Measurements from ENCODE around the gene NIFK. TPM values are rescaled to one million over a fixed set of nuclear protein-coding genes. Genes with fewer than 3 reads are reported as not detected.

NIFK gene
- total and polyA plus RNA-seq, 2 experiments from 2014 or later: 53.6 to 54.6 TPM

DNA sequence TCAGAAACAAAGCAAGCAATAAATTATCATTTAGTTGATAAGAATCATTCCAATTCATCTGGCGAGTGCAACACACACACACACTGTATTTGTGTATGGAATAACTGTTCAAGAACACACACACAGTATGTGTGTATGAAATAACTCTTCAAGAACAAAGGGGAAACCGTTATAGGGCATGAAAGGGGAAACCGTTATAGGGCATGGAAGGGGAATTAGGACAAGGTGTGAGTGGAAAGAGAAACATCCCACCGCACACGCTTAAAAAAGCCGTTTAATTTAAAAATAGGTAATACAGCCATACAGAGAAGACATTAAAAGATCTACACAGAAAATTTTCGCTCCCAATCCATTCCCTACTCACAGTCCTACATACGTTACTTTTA is 18.2 kb upstream of the NIFK start:
- H3K4me1 ChIP-seq (ENCODE audit: insufficient read depth): peaks cover 7% of the 10 kb centered on the region
- H3K4me2 ChIP-seq: peak overlapping the region; percentile 81
- H3K79me2 ChIP-seq: peaks cover 35% of the 10 kb centered on the region
- H3K27ac ChIP-seq: no peak overlapping the region
- H3K4me3 ChIP-seq: peak overlapping the region; percentile 56
- H3K36me3 ChIP-seq (replicated peaks; ENCODE audit: insufficient read depth, low read depth): no peaks in the 10 kb centered on the region
- H3K9me3 ChIP-seq (ENCODE audit: low read depth): no peaks in the 10 kb centered on the region
- DNase-seq (ENCODE audit: low spot score): no peak
- H3K9me2 ChIP-seq (replicated peaks; ENCODE audit: insufficient read depth): no peaks in the 10 kb centered on the region
- 11% methylated on average over 8 of the region's 8 CpGs for WGBS (ENCODE audit: low lambda C conversion rate, missing lambda C conversion rate)
- peak overlapping the region; percentile 79 for H2AFZ ChIP-seq
- no peaks in the 10 kb centered on the region for H4K20me1 ChIP-seq (ENCODE audit: insufficient read depth, poor library complexity, severe bottlenecking)
- TF ChIP-seq, protein P1, sequence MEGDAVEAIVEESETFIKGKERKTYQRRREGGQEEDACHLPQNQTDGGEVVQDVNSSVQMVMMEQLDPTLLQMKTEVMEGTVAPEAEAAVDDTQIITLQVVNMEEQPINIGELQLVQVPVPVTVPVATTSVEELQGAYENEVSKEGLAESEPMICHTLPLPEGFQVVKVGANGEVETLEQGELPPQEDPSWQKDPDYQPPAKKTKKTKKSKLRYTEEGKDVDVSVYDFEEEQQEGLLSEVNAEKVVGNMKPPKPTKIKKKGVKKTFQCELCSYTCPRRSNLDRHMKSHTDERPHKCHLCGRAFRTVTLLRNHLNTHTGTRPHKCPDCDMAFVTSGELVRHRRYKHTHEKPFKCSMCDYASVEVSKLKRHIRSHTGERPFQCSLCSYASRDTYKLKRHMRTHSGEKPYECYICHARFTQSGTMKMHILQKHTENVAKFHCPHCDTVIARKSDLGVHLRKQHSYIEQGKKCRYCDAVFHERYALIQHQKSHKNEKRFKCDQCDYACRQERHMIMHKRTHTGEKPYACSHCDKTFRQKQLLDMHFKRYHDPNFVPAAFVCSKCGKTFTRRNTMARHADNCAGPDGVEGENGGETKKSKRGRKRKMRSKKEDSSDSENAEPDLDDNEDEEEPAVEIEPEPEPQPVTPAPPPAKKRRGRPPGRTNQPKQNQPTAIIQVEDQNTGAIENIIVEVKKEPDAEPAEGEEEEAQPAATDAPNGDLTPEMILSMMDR (IDR thresholded peaks at IDR 0.05; ENCODE audit: poor library complexity): no peak
- TF ChIP-seq EZH2phosphoT487 (IDR thresholded peaks at IDR 0.05; ENCODE audit: low read depth, severe bottlenecking, unreplicated experiment) (no peak), EZH2 (IDR thresholded peaks at IDR 0.05; ENCODE audit: borderline replicate concordance) (no peak)
- H3K27me3 ChIP-seq: no peaks in the 10 kb centered on the region

DNA sequence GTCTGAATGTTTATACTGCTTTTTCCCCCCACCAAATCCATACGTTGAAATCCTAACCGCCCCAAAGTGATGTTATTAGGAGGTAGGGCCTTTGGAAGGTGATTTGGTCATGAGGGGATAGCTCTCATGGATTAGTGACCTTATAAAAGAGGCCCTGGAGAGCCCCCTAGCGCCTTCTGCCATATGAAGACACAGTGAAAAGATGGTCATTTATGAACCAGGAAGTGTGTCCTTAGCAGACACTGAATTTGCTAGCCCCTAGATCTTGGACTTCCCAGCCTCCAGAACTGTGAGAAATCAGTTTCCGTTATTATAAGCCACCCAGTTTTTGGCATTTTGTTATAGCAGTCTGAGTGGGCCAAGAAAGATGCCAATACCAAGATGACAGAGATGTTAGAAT is 11.5 kb upstream of the NIFK start:
- WGBS (ENCODE audit: low lambda C conversion rate, missing lambda C conversion rate): 63% methylated on average over 4 of the region's 4 CpGs
- Histone ChIP-seq H3K27ac (no peak overlapping the region), H3K4me2 (no peak overlapping the region), H3K27me3 (no peaks in the 10 kb centered on the region), H2AFZ (no peak overlapping the region), H3K9me2 (replicated peaks; ENCODE audit: insufficient read depth) (no peaks in the 10 kb centered on the region), H3K9me3 (ENCODE audit: low read depth) (no peaks in the 10 kb centered on the region), H4K20me1 (ENCODE audit: insufficient read depth, poor library complexity, severe bottlenecking) (no peaks in the 10 kb centered on the region), H3K4me3 (no peak overlapping the region), H3K36me3 (replicated peaks; ENCODE audit: insufficient read depth, low read depth) (no peaks in the 10 kb centered on the region), H3K79me2 (no peaks in the 10 kb centered on the region), H3K4me1 (ENCODE audit: insufficient read depth) (no peaks in the 10 kb centered on the region)
- DNase-seq (ENCODE audit: low spot score): peak; percentile 25
- TF ChIP-seq EZH2phosphoT487 (IDR thresholded peaks at IDR 0.05; ENCODE audit: low read depth, severe bottlenecking, unreplicated experiment) (no peak), EZH2 (IDR thresholded peaks at IDR 0.05; ENCODE audit: borderline replicate concordance) (no peak)
- TF ChIP-seq, protein P1 (IDR thresholded peaks at IDR 0.05; ENCODE audit: poor library complexity): peak; percentile 28

DNA sequence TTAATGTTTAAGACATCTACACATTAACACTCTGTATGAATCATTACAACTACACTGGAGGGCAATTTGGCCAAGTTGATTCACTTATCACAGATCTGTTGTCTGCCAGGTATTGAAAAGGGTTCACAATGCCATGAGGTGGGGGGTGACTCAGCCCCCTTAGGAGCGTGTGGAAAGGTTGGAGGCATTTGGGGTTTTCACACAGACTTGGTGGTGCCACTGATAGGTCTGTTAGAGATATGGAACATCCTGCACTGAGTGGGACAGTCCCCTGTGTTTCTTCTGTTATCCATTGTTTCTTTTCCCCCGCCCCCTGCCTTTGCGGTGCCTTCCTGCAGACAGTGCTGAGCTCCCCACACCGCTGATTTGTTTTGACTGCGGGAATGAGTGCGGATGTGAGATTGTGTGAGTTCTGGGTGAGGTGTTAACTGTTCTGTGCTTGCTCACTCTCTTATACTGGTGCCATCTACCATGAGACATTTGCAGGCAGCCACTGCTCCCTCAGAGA is 9.4 kb upstream of the NIFK start:
- TF ChIP-seq EZH2phosphoT487 (IDR thresholded peaks at IDR 0.05; ENCODE audit: low read depth, severe bottlenecking, unreplicated experiment) (no peak), EZH2 (IDR thresholded peaks at IDR 0.05; ENCODE audit: borderline replicate concordance) (no peak)
- TF ChIP-seq, protein P1 (IDR thresholded peaks at IDR 0.05; ENCODE audit: poor library complexity): no peak
- WGBS (ENCODE audit: low lambda C conversion rate, missing lambda C conversion rate): 41% methylated on average over 6 of the region's 6 CpGs
- no peak for DNase-seq (ENCODE audit: low spot score)
- no peaks in the 10 kb centered on the region for H3K36me3 ChIP-seq (replicated peaks; ENCODE audit: insufficient read depth, low read depth)
- no peak overlapping the region for H2AFZ ChIP-seq
- H3K4me2 ChIP-seq: no peak overlapping the region
- H3K4me1 ChIP-seq (ENCODE audit: insufficient read depth): no peaks in the 10 kb centered on the region
- no peaks in the 10 kb centered on the region for H3K27me3 ChIP-seq
- H3K27ac ChIP-seq: no peak overlapping the region
- H3K9me3 ChIP-seq (ENCODE audit: low read depth): no peaks in the 10 kb centered on the region
- H4K20me1 ChIP-seq (ENCODE audit: insufficient read depth, poor library complexity, severe bottlenecking): no peaks in the 10 kb centered on the region
- no peaks in the 10 kb centered on the region for H3K9me2 ChIP-seq (replicated peaks; ENCODE audit: insufficient read depth)
- H3K79me2 ChIP-seq: no peaks in the 10 kb centered on the region
- H3K4me3 ChIP-seq: no peak overlapping the region

All from hepatocyte (in vitro differentiated cells).